Activated naive CD8-positive, alpha-beta T cell treated with anti-CD3 and anti-CD28 coated beads, Interleukin-2, amount 50 U/mL, for 16 hours (primary cell): ENCODE measurements around the gene PIGO.
A peak's percentile ranks its signal among the peaks of the same experiment; 100 is the strongest.

Source experiments
- DNase-seq: peaks from one replicate; pipeline ENCODE4 v3.0.0-alpha.2; 2020; ENCODE audit warnings: low read depth, low spot score

PIGO gene

DNA sequence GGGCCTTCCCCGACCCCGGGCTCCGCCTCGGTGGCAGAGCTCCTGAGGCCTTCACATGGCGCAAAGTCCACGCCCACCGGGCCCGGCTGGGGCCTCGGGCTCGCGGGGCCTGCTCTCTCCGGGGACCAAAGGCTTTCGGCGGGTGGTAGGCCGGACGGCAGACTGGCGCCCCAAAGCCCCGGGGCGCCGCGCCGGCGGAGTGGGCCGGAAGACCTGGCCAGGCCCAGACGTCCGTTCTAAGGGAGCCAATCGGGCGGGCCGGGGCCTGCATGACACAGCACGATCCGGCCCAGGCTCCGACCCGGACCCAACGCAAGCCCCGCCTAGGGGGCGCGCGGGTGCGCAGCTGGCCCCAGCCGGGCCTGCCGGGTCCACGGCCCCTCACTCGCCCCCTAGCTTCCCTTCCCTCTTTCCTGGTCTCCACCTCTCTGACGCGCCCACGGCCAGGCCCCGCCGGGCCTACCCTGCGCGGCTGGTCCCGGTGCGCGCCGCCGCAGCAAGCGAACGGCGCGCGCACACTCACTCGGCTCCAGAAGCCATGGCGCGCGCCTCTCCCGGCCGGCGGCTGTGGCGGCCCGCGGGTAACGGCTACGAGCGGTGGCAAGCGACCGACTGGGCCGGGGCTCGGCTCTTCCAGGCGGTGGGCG is 24.5 kb downstream of the PIGO start:
- peak; percentile 34 for DNase-seq

DNA sequence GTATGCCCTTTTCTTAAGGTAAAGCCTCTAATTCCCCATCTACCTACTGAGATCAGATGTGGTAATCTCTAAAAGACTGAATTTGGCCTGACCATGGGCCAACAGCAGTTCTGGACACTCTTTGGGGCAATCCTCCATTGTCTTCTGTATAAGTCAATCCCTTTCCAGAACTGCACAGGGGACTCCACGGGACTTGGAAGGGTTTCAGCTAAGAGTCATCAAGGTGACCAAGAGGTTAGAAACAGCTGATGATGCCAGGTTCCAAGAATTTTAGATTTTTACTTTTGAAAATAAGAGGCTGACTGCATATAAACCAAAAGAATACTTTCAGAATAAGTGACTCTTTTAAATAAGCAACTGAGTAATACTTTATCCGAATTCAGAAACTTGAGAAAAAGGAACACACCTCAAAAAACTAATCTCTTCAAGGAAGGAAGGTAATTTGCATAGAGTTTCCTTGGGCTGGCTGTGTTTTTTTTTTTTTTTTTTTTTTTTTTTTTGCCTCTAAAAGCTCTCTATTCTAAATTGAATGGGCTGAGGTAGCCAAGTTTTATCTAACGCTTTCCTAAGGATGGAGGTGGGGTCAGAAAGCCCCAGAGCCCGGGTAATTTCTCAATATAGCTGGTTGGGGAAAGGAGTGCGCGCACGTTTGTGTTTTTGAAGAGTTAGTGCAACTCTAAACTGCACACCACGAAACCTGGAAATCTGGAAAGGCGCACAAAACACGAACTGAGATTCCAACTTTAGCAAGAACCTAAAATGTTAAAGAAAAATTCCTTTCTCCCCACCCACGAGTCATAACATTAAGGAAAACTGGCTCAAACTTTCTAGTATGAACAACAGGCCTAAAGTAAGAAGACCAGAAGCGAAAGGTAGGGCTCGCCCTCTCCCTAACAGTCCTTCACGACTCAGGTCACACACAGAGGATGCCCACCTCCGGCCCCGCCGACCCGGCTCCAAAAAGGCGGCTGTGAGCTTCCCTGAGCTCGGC is 25.3 kb downstream of the PIGO start:
- DNase-seq, result no peak

DNA sequence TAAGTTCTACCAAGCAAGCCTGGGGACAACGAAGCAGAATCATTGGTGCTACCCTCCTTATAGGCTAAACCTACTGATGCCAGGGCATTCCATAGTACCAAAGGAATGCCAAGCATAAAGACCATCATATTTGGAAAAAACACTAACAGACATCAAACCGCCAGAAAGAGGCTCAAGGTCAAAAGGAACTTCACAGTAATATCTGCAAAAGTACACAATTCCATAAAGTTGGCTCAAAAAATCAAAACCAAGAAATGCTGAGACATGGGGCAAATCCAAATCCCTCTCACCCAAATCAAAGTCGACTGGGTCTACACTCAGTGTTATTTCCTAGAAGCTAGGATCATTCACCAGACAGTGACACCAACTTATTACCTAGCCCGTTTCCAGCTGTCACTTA is 27.4 kb downstream of the PIGO start:
- no peak for DNase-seq

DNA sequence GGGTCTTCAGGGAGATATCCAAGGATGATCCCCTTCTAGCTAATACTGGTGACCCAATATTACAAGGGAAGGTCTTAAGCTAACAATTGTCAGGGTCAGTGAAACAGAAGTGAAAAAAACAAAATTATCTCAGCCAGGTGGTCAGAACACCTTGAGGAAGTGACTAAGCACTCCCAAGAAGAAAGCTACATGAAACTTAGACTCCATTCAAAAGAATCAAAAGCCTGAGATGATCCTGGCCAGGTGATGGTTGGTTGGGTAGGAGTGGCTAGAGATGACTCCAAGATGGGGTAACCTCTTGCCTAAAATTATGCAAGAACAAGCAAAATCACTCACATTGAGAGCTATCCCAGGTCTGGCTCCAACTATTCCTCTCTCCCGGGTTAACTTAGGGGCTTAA is 29.3 kb downstream of the PIGO start:
- DNase-seq, result no peak

DNA sequence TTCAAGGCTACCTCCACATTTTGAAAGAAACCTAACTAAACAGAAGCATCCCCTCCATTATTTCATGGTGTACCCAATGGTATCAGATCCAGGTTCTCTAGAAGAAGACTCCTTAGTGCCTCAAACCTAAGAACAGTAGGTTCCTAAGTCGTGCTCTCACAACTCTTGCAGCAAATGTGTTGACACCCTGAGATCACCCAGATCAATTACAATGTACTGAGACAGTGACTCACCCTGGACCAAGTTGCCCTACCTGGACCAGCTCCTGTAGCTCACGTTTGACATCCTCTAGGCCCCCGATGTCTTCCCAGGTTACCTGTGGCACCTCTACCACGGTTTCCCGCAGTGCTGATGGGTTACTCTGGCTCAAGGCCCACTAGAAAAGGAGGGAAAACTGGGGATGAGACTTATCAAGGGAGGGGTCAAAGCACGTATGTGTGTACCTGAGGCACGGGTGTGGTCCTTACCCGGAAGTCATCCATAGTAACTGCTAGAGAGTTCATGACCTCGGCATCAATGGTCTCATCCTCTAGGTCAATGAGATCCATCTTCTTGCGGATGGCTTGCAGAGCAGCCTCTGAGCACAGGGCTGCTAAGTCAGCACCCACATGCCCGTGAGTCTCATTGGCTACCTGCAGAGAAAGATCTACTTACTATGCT is 35.7 kb downstream of the PIGO start:
- DNase-seq, result no peak

DNA sequence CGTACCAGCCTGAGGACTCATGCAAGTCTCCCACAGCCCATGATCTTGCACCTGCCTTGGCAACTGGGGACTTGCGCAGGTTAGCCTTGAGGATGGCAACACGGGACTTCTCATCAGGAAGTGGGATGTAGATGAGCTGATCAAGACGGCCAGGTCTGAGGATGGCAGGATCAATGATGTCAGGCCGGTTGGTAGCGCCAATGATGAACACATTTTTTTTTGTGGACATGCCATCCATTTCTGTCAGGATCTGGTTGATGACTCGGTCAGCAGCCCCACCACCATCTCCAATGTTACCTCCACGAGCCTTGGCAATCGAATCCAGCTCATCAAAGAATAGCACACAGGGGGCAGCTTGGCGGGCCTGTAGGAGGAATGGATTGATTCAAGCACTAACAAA is 37.0 kb downstream of the PIGO start:
- DNase-seq, result no peak

DNA sequence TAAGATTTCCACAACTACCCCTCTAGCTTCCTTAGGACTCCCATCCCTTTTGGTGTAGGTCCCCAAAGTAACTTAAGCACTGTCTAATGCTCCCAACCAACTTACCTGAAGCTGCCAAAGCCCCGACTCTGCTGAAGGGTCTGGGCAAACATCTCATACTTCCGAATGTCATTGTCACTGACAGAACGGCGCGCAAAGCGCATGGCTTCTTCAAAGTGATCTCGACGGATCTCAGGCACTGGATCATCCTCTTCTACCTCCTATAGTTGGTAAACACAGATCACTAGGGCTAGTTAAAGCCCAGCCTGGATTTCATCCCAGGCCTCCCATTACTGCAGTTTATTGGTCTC is 39.1 kb downstream of the PIGO start:
- no peak for DNase-seq

DNA sequence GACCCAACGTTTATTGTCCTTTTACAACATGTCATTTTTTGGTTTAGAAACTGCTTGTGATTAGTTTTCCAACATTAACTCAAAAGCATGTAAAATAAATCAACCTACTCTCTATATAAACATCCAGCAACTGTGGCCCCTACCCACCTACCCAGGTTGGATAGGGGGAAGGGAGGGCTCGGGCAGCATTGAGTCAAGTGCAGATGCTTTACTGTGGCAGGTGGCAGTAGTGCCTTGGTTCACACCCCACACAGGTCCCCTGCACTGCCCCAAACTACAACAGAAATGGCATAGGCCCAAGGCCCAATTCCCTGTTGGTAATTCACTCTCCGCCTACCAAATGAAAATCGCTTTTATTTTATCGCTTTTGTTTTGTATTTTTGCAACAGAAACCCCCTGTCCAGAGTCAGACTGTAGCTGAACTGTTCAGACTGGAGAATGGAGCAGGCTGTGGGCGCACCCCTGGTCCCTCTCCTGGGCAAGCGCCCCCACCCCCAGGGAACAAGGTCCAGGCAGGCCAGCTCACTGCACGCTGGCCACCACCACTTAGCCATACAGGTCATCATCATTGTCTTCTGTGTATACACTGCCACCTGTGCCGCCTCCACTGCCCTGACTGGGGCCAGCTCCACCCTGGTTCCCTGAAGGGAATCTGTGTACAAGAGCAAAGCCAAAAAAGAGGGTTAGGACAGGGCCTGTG is 39.7 kb downstream of the PIGO start:
- DNase-seq, result no peak

DNA sequence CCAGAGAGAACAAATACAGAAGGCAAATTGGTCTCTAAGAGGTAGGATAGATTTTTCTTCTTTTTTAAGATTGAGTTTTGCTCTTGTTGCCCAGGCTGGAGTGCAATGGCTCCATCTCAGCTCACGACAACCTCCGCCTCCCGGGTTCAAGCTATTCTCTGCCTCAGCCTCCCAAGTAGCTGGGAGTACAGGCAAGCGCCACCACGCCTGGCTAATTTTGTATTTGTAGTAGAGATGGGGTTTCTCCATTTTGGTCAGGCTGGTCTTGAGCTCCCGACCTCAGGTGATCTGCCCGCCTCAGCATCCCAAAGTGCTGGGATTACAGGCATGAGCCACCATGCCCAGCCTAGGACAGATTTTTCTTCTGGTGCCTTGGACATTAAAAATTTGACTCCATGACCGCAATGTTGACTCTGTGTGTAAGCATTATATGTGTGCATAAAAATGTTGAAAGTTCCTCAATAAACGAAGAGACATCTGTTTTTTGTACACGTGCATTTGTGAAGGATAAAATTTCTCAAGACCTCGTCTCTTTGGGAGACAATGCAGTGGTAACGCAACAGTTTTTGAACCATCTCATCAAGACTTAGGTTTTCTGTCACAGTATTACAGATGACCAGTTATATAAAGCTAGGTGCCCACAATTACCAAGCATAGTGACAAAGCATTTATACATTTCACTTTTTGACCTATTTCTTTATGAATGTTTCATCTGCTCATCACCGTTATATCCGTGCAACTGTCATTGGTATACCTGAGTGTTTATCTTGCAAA is 41.3 kb downstream of the PIGO start:
- no peak for DNase-seq

DNA sequence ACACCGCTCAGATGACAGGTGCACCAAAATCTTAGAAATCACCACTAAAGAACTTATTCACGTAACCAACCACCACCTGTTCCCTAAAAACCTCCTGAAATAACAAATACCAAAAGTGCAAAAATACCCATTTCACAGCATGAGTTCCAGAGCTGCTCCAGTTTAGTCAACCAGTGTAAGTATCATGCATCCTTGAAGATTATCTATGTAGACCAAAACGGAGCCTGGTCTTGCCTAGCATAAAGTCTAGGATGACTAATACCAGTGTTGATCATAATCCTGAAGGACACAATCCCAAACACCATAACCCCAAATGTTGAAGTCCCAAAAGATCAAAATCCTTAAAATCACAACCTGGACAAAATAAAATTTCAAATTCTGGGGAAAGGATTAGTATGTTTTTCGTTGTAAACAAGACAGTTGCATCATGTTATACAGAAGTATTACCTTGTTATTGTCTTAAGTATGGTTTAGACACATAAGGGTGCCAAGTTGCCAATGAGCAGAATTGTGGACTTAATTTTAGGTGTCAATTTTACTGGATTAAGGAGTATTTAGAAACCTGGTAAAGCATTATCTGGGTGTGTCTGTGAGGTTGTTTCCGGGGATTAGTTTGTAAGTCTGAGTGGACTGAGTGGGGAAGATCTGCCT is 42.1 kb downstream of the PIGO start:
- DNase-seq, result no peak

DNA sequence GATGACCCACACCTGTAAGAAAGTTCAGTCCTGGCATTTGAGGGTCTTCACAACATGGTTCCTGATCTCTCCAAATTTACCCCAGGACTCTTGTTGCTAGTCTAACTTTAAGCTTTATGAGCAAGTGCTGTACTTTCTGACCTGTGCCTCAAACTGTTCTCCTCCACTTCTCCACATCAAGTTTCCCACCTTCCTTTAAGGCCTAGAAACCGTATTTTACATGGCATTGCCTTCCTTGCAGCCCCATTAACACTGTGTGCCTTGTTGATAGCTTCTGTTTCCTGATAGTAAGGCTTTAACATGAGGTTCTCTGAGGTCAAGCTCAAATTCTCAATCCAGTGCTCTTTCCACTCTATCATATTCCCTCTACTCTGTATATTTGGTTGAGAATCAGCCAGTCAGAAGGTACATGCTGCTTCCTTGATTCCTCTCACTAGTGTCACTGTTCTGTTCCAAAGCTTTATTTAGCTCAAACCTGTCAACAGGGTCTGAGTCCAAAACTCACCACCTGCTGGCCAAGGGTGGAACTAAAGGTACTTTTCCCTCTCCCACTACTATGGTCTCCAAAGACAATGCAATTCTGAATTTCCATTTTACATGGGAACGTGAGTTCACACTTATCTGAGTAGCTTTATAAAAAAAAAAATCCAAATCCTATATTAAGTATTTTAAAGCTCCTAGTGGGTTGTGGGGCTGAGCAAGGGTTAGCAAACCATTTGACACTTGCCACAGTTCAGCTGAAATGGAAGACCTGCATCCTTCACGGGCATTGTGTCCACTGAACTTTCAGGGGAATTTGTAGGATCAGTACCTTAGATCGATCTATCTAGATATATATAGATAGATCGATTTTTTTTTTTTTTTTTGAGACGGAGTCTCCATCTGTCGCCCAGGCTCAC is 45.1 kb downstream of the PIGO start:
- no peak for DNase-seq

DNA sequence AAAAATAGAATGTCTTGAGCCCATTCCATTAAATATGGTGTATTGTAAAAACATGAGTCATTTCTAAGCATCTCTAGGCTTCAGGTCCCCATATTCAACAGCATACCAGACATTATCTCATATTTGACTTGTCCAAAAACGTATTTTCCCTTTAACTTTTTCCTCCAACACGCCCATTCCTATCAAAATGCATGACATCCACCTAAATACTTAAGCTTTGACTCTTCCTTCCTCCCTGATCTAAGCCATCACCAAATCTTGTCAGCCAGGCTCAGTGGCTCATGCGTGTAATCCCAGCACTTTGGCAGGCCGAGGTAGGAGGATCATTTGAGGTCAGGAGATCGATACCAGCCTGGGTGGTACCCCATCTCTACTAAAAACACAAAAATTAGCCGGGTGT is 47.9 kb downstream of the PIGO start:
- DNase-seq, result no peak

DNA sequence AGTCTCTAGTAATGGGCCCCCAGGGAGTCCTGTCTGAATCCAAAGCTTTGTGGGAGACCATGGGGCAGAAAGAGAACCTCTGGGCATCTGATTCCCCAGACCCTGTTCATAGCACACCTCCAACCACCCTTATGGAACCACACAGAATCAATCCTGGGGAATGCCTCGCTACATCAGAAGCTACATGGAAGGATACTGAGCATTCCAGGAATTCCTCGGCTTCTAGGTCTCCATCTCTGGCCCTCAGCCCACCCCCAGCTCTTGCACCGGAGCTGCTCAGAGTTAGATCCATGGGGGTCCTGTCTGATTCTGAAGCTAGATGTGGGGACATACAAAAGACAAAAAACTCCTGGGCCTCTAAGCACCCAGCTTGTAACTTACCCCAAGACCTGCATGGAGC is 52.3 kb downstream of the PIGO start:
- no peak for DNase-seq

DNA sequence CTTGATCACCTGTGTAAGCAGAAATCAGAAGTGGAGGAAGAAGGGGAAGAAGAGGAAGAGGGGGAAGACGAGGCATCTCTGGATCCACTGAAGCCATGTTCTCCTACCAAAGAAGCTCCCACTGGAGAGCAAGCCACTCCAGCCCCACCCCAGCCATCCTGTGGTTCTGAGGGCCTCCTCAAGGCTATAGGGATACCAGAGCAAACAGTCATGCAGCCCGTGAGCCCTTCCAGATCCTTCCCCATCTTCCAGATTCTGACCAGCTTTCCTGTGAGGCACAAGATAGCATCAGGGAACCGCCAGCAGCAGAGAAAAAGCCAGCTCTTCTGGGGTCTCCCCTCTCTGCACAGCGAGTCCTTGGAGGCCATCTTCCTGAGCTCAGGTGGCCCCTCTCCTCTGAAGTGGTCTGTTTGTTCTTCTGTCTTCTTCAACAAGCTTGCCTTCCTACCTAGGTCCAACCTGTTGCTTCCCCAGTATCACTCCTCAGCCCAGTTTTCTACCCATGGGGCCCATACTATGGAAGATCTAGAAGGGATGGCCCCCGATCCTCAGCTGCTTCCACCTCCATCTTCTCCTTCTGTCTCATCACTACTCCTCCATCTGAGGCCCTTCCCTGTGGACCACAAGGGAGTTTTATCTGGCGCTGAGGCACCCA is 53.4 kb downstream of the PIGO start:
- DNase-seq, result no peak

DNA sequence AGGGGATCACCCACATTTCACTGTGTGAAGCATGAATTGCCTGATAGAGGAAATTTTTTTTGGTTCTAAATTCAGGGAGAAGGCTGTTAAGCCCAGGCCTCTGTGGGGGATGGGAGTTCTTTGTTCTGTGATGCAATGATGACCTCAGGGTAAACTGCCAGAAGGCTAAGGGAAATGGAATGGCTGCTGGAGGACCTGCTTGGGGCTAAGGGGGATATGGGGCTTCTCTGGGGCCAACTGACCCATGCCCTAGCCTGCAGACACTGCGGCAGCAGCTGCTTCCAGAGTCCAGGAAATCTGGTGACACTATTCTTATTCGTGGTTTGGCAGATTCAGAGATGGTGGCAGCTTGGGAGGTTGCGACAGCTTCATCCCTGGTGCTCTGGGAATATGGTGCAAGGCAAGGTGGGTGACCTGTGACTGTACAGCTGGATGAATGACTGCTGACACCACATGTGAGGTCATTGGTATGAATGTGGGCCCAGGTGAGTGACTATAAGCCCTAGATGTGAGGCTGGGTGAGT is 54.2 kb downstream of the PIGO start:
- DNase-seq, result no peak
